Gastroesophageal sphincter (tissue), 4 donors: Measurements from ENCODE around the gene GFM1. TPM values are rescaled to one million over a fixed set of nuclear protein-coding genes. Genes with fewer than 3 reads are reported as not detected.
A peak's percentile ranks its signal among the peaks of the same experiment; 100 is the strongest.

Experiments used
- ATAC-seq: fragments of 150-250 bp; one replicate; pipeline ENCODE4 v1.9.1; 2016; ENCODE audit warnings: mild to moderate bottlenecking, moderate library complexity
- H3K27ac ChIP-seq, 4 donors: fragments of 200-600 bp; sonication (generic) in 3 of 4; 1 replicate in 3 of 4; 2 replicates in 1 of 4; pipeline ENCODE4 v1.5.1; 2016 to 2019
- H3K27me3 ChIP-seq: fragments of 200-600 bp; sonication (generic); one replicate; pipeline ENCODE4 v1.5.1; 2019
- H3K36me3 ChIP-seq, 2 donors: fragments of 200-600 bp; sonication (generic); one replicate each; pipeline ENCODE4 v1.5.1; 2019; ENCODE audit warnings: control low read depth in 1 of 2
- H3K4me1 ChIP-seq, 3 donors: fragments of 200-600 bp; sonication (generic); 1 replicate in 2 of 3; 2 replicates in 1 of 3; pipeline ENCODE4 v1.5.1; 2016 to 2019; ENCODE audit warnings: control low read depth in 2 of 3
- H3K4me3 ChIP-seq, 2 donors: fragments of 200-600 bp; sonication (generic); one replicate each; pipeline ENCODE4 v1.5.1; 2019; ENCODE audit warnings: mild to moderate bottlenecking in 1 of 2, moderate library complexity in 1 of 2
- H3K9me3 ChIP-seq, 3 donors: fragments of 200-600 bp; sonication (generic); one replicate each; pipeline ENCODE4 v1.5.1; 2017 to 2019; ENCODE audit warnings: control low read depth in 2 of 3
- EP300 ChIP-seq: sonication (generic); formaldehyde crosslinking; IDR thresholded peaks from one replicate; pipeline ENCODE4 v1.6.1; 2017; ENCODE audit warnings: antibody characterized with exemption, mild to moderate bottlenecking
- POLR2A ChIP-seq, 2 donors: fragments of 450-650 bp; IDR thresholded peaks; one replicate each; pipeline ENCODE4 v1.6.1; 2017; ENCODE audit warnings: antibody characterized with exemption in 2 of 2, mild to moderate bottlenecking in 2 of 2, moderate library complexity in 1 of 2
- POLR2AphosphoS5 ChIP-seq: sonication (generic); formaldehyde crosslinking; IDR thresholded peaks from one replicate; pipeline ENCODE4 v1.6.1; 2017; ENCODE audit warnings: antibody characterized with exemption
- WGBS, 2 donors: methylation state at CpG; one replicate each; pipeline ENCODE4 v1.1.5; 2018; ENCODE audit warnings: low coverage in 1 of 2; 5-methylcytosine and 5-hydroxymethylcytosine counted together
- total RNA-seq, 4 donors: library from RNA; depleted of rRNA; stranded (reverse); fragments of >200 nt; gene quantifications; one replicate each; pipeline ENCODE4 v1.1.0, GENCODE V29; 2016
- TF ChIP-seq, protein P1 (sequence below), 4 experiments: fragments of 200-600 bp in 2 of 4; fragments of 450-650 bp in 2 of 4; sonication (generic) in 1 of 4; IDR thresholded peaks; one replicate each; pipeline ENCODE4 v1.5.1; 2017 to 2019; ENCODE audit warnings: antibody characterized with exemption in 4 of 4, mild to moderate bottlenecking in 2 of 4, moderate library complexity in 2 of 4

GFM1 gene
- total RNA-seq, 4 donors from 2014 or later: 43.9 to 71.6 (median 51.4) TPM

DNA sequence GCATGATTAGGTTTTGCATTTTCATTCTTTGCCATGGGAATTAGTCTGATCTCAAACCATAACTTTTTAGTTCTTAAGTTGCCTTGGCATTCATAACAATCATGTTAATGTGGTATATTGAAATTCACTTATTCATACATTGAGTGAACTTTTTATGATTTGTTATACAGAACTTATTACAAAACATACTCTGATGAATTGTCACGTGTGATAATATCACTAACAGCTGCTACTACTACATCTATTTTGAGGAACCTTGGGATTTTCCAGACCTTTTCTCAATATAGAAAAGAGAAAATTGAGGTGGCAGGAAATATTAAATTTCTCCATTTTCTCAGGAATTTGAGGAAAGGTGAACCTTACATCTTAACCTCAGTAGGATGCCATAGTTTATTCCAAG lies 18.9 kb downstream of the GFM1 start:
- 93 to 100% methylated on average over 1 of the region's 1 CpG for WGBS, 2 donors
- no peak for ATAC-seq
- Histone ChIP-seq H3K9me3 (no peaks in the 10 kb centered on the region), H3K4me3 (no peak overlapping the region), H3K27me3 (no peaks in the 10 kb centered on the region), H3K36me3 (peaks cover 3 to 100% of the 10 kb centered on the region in 2 donors), H3K27ac (no peak overlapping the region), H3K4me1 (peaks cover 0 to 5% (median 0%) of the 10 kb centered on the region in 3 donors)
- no peak for TF ChIP-seq POLR2AphosphoS5
- TF ChIP-seq EP300: no peak
- no peak for TF ChIP-seq POLR2A (IDR thresholded peaks at IDR 0.05)
- TF ChIP-seq, protein P1, sequence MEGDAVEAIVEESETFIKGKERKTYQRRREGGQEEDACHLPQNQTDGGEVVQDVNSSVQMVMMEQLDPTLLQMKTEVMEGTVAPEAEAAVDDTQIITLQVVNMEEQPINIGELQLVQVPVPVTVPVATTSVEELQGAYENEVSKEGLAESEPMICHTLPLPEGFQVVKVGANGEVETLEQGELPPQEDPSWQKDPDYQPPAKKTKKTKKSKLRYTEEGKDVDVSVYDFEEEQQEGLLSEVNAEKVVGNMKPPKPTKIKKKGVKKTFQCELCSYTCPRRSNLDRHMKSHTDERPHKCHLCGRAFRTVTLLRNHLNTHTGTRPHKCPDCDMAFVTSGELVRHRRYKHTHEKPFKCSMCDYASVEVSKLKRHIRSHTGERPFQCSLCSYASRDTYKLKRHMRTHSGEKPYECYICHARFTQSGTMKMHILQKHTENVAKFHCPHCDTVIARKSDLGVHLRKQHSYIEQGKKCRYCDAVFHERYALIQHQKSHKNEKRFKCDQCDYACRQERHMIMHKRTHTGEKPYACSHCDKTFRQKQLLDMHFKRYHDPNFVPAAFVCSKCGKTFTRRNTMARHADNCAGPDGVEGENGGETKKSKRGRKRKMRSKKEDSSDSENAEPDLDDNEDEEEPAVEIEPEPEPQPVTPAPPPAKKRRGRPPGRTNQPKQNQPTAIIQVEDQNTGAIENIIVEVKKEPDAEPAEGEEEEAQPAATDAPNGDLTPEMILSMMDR (IDR thresholded peaks at IDR 0.05): no peak

DNA sequence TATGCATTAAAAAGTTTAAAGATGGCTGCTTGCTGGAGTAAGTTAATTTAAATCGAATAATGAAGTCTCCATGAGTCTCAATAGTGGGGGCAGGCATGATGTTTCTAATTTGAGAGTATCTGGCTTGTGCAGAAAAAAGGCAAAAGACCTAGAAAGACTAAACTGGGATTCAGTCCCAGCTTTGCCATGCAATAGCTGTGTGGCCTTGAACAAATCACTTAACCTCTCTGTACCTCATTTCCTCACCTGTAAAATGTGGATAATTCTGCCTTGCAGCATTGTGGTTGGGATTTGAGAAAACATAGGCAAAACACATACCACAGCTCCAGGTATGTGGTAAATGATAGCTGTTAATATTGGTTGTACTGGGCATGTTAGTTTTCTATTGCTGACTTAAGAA lies 19.5 kb downstream of the GFM1 start:
- 100% methylated on average over 1 of the region's 1 CpG for WGBS, 2 donors
- no peaks in the 10 kb centered on the region for H3K9me3 ChIP-seq
- ATAC-seq: no peak

DNA sequence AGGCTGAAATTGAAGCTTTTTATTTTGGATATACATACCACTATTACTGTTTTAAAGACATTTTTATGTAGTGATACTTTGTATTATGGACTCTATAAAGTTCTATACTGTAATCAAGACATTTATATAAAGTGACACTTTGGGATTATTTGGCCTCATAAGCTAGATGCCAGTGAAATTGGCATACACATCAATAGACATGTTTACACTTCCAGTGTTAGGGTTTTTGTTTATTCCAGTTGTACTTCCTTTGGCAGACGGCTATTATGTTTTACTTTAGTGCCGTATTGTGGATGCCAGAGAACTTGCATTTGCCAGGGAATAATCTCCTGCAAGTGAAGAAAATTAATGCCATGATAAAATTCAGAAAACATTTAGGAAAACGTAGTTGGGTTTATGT lies 22.1 kb downstream of the GFM1 start:
- H3K27me3 ChIP-seq: no peaks in the 10 kb centered on the region
- 71 to 81% methylated on average over 3 of the region's 3 CpGs for WGBS, 2 donors
- no peak overlapping the region for H3K27ac ChIP-seq
- TF ChIP-seq, protein P1 (IDR thresholded peaks at IDR 0.05): no peak
- no peak overlapping the region for H3K4me3 ChIP-seq
- peaks cover 3 to 86% of the 10 kb centered on the region in 2 donors for H3K36me3 ChIP-seq
- peaks cover 0 to 9% (median 0%) of the 10 kb centered on the region in 3 donors for H3K4me1 ChIP-seq
- no peak for ATAC-seq
- no peaks in the 10 kb centered on the region for H3K9me3 ChIP-seq

More for the DNA sequence above, 19.5 kb downstream of the GFM1 start:
- Histone ChIP-seq H3K4me3 (no peak overlapping the region), H3K4me1 (peaks cover 0 to 5% (median 0%) of the 10 kb centered on the region in 3 donors), H3K27me3 (no peaks in the 10 kb centered on the region), H3K36me3 (peaks cover 3 to 100% of the 10 kb centered on the region in 2 donors), H3K27ac (no peak overlapping the region)
- TF ChIP-seq EP300: no peak
- TF ChIP-seq, protein P1 (IDR thresholded peaks at IDR 0.05): no peak
- TF ChIP-seq POLR2AphosphoS5: no peak
- TF ChIP-seq POLR2A (IDR thresholded peaks at IDR 0.05): no peak

DNA sequence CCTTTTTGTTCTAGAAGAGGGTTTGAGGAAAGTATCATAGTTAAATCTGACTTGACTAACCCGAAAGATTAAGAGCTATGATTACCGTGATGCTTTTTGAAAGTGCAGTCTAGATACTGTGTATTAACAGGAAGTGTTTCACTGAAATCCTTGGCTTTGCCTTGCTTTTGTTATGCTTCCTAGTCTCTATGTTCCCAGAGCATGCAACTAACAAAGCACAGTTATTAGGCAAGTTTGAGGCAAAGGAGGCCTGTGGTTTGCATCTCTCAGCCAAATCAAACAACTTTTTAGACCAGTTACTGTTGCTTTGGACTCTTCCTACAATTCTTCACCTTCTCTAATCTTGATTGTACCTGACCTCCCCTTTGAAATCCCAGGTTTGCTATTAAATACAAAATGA lies 24.2 kb downstream of the GFM1 start:
- Histone ChIP-seq H3K4me1 (peaks cover 0 to 26% (median 0%) of the 10 kb centered on the region in 3 donors), H3K27me3 (no peaks in the 10 kb centered on the region), H3K4me3 (no peak overlapping the region), H3K36me3 (peaks cover 3 to 65% of the 10 kb centered on the region in 2 donors), H3K9me3 (no peaks in the 10 kb centered on the region), H3K27ac (no peak overlapping the region)
- ATAC-seq: no peak
- no peak for TF ChIP-seq EP300
- TF ChIP-seq POLR2AphosphoS5: no peak
- TF ChIP-seq, protein P1 (IDR thresholded peaks at IDR 0.05): no peak
- no peak for TF ChIP-seq POLR2A (IDR thresholded peaks at IDR 0.05)
- 70 to 93% methylated on average over 2 of the region's 2 CpGs for WGBS, 2 donors

DNA sequence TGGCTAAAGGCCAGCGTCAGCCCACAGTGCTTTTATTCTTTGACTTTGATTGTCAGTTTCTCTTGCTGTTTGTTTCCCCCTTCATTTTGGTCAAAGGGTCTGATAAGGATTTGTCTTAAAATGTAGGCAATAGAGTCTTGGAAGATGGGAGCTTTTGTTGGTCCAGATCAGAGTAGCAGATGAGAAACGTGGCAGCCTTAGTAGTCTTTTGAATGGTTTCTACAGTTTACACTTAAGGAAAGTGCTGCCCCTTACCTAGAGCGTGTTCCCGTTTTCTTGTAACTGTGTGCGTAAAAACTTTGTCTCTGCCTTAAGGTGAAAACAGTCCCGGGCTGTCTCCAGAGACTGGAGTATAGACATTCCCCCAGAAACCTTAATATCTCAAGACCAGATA lies 27.5 kb downstream of the GFM1 start:
- TF ChIP-seq, protein P1 (IDR thresholded peaks at IDR 0.05): no peak
- TF ChIP-seq EP300 (no peak), POLR2AphosphoS5 (no peak), POLR2A (IDR thresholded peaks at IDR 0.05) (no peak)
- Histone ChIP-seq H3K27ac (peak overlapping the region in 3 of 4 donors; percentile 73 to 80 (median 75)), H3K27me3 (no peaks in the 10 kb centered on the region), H3K4me1 (peaks cover 0 to 26% (median 0%) of the 10 kb centered on the region in 3 donors), H3K9me3 (no peaks in the 10 kb centered on the region), H3K4me3 (peak overlapping the region; percentile 44 to 53), H3K36me3 (peaks cover 0 to 48% of the 10 kb centered on the region in 2 donors)
- WGBS, 2 donors: 7 to 33% methylated on average over 1 to 6 of the region's 6 CpGs
- ATAC-seq: peak; percentile 23
